HG03354 (cell line): ENCODE data around the gene ARMC12.
"Not testable (repeated sequence)": the region's sequence is repeated elsewhere in the genome, so short reads cannot be mapped to it uniquely, and the experiment has no call there.

ENCODE experiments used
- ATAC-seq: cut with Tn5 transposase; IDR thresholded peaks from one replicate; pipeline ENCODE4 v1.9.1; 2021; ENCODE audit warnings: mild to moderate bottlenecking; ENCODE audit not compliant: unreplicated experiment, poor library complexity, severe bottlenecking

ARMC12 gene

DNA sequence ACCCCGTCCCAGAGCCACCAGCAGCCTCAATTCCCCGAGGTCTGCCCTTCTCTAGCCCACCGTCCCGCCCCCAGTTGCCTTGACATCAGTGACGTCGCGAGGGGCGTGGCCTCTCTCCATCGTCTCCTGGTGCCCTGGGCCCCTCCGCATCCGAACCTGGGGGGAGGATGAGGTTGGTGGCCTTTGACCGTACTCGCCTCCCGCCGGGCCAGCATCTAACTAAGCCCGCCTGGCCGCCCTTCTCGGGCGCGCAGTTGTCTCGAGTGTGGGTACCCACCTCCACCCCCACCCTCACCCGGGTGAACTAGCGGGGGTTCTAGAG lies 5.5 kb upstream of the ARMC12 start:
- peak; percentile 59 for ATAC-seq

DNA sequence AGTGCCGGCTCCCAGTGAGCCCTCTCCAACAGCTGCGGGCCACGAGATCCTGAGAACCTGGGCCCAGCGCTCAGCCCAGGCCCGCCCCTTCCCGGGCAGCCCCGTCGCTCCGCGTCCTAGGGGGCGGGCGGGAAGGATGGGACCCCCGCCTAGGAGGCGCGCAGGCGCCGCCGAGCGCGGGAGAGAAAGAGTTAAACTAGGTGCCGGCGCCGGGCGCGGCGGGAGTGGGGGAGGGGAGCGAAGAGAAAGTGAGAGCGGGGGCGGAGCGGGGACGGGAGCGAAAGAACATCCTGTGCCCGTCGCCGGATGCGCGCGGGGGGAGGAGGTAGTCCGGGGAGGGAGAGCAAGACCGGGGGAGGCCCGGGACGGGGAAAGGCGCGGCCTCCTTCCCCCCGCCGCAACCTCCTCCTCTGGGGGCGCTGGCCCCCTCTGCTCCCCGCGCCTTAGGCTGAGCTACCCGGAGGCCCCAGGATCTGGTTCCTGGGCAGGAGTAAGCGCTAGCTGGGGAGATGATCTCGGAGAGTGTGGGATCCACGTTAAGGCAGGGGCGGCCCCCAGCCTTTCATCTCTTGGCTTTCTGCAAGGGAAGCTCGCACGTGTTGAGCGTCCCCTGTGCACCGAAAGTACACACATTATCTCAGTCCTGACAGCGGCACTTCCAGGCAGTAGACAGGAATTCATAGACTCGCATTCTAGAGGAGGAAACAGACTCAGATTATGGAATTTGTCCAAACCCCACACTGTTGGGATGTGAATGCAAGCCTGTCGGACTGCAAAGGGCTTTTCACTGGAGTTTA lies 4.9 kb upstream of the ARMC12 start:
- ATAC-seq, result peak; percentile 58

DNA sequence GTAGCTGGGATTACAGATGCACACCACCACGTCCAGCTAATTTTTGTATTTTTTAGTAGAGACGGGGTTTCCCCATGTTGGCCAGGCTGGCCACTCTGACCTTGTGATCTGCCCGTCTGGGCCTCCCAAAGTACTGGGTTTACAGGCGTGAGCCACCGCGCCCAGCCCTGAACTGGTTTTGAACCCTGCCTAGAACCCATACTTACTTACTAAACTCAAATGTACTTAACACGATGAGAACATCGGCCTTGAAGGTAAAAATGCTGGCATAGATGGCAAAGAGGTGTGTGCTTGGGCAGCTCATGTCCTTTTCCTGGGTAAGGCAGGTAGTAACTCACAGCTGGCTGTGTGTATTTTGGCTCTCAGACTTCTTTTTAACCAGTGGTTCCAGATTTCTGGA lies 3.2 kb upstream of the ARMC12 start:
- no peak for ATAC-seq

DNA sequence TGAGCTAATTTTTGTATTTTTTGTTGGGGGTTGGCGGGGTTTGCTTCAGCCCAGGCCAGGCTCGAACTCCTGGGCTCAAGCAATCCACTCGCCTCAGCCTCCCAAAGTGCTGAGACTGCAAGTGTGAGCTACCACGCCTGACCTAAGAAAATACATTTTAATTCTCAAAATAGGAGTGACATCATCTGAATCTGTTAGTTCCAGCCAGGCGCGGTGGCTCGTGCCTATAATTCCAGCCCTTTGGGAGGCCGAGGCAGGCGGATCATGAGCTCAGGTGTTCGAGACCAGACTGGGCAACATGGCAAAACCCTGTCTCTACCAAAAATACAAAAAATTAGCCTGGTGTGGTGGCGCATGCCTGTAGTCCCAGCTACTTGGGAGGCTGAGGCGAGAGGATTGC lies 2.5 kb upstream of the ARMC12 start:
- ATAC-seq, result not testable (repeated sequence)

DNA sequence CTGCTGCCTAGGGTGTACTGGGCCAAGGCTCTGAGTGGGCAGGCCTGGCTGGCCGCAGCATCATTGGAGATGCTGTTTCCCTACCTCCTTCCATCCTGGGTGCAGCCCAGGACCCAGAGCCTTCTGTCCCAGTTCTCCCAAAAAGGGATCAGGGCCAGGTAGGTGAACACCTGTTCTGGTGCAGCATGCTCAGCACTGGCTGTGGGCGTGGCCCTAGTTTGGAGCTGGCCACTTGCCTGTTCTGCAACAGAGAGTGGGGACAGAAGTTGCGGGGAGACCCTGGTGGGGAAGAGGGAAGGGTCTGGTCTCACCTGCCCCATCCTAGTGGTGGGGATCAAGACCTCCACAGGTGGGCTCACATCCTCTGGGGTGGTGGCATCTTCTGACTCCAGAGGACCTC lies 1.4 kb upstream of the ARMC12 start:
- ATAC-seq, result no peak

DNA sequence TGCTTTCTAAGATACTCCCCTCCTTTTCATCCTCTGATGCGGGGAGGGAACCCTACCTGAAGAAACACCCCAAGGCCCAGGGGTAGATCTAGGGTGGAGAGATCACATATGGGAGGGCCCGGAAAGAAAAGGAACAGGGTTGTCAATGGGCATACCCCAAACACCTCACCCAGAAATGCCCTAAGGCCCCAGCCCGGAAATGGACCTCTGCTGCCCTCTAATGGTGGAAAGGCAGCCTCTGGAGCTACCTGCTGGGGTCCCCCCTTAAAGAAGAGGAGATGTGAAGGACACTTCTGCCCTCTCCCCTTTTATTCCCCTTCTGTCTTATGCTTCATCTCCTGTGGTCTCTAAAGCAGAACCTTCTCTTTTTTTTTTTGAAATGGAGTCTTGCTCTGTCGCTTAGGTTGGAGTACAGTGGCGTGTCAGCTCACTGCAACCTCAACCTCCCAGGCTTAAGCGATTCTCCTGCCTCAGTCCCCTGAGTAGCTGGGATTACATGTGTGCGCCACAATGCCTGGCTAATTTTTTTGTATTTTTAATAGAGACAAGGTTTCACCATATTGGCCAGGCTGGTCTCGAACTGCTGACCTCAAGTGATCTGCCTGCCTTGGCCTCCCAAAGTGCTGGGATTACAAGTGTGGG lies 458 bp upstream of the ARMC12 start:
- ATAC-seq, result no peak

DNA sequence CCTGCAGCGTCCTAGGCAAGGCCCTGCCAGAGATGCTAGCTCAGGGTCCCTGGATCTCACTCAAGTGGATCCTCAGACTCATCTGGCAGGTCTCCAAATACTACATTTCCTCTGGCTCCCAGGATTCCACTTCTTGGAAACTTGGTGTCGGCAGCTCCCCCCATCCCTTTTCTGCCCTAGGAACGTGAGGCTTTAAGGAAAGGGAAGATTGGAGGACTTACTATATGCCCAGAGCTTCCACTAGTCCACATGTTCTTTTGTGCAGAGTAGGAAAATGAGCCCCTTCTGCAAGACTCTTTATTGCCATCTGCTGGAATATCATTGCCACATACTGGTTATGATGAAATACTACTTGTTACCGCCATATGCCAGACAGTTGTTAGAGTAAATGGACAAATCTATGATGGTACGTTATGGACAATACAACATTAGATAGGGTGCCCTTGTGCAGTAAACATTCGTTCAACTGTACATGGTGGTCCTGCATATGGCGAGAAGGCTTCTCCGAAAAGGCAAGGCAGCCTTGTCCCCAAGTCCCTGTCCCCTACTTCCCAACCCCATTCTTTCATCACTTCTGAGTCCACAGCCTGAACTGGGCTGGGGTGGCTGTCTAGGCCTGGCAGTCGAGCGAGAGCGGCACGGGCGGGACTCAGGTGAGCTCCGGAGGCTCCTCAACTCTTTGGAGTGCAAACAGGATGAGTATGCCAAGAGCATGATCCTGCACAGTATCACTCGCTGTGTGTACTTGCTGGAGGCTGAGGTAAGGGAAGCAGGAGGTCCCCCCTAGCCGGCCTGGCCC lies 780 bp downstream of the ARMC12 start:
- ATAC-seq, result peak; percentile 48

DNA sequence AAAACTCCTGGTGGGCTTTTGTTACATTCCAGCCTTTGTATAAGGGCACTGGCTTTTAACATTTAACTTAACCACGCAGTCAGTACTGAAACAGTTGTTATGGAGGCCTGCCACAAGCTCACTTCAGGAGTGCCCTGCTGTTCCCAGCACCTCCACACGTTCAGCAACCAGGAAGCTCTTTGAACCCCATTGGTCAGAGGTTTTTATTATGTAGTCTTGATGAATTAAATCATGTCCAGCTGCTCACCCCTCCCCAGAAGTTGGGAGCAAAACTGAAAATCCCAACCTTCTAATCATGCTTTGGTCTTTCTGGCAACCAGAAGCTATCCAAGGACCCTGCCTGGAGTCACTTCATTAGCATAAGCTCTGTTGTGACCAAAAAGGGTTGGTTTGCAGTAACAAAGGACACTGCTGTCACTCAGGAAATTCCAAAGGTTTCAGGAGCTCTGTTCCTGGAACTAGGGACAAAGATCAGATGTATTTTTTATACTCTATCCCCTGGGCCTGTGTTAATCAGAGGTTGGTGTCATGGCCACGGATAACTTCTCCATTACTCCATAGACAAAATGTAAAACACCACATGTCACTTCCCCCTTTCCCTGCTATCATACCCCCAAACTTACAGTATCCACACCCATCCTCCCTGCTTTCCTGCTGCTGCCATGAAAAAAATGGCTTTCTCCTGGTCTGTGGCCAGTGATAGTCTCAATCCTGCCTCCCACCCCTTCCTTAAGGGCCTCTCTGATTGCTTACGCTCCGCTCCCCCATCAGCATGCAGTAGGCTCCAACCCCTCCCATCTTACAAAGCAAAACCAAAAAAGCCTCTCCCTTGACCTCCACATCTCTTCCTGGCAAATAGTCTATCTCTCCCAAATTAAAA lies 3.1 kb downstream of the ARMC12 start:
- ATAC-seq, result no peak

DNA sequence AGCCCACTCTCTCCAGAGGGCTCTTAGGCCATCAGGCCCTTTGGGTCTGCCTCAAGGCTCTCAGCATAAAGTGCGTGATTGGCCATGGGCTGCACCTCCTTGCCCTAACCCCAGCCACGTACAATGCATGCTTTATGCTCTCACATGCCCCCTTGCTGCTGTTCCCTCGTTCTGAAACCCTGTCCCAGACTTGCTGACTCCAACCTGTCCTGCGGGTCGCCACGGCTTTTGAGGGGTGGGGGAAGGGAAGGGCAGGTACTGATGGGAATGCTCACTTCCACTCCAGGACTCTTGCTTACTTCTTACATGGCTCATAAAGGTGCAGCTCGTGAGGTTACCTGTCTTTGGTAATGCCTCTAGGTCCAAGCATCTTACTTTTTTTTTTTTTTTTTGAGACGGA lies 6.0 kb downstream of the ARMC12 start:
- no peak for ATAC-seq

DNA sequence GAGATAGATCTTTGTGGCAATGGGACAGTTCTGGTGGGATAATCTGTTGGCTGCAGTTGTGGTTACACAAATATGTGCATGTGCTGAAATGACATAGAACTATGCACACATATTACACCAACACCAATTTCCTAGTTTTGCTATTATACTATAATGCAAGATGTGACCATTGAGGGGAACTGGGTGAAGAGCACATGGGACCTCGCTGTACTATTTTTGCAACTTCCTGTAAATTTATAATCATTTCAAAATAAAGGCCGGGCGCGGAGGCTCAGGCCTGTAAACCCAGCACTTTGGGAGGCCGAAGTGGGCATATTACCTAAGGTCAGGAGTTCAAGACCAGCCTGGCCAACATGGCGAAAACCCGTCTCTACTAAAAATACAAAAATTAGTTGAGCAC lies 8.7 kb downstream of the ARMC12 start:
- ATAC-seq, result no peak

DNA sequence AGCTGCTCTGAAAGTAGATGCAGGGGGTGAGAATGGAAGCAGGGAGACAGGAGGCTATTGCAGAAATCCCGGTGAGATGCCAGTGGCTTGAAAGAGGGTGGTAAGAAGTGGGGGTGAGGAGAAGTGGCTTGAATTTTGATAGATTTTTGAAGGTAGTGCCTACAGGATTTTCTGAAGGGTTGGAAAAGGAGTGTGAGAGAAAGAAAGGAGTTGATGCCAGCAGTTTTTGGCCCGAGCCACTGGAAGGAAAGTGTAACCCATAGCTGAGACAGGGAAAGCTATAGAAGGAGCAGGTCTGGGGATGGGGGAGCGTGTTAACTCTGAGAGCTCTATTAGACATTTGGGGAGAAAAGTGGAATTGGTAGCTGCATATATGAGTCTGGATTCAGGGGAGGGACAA lies 9.7 kb downstream of the ARMC12 start:
- ATAC-seq, result no peak

DNA sequence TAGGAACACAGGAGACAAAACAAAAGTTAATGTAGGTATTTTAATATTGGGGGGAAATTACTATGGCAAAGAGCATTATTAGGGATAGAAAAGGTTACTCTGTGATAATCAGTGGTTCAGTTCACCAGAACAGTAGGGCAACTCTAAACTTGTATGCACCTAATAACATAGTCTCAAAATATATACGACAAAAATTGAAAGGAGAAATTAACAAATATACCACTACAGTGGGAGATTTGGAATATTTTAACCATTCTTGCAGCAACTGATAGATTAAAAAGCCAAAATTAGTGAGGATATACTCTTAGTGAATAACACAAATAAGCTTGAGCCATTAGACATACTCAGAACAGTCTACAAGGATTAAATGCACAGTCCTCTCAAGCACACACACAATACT lies 11.0 kb downstream of the ARMC12 start:
- no peak for ATAC-seq

DNA sequence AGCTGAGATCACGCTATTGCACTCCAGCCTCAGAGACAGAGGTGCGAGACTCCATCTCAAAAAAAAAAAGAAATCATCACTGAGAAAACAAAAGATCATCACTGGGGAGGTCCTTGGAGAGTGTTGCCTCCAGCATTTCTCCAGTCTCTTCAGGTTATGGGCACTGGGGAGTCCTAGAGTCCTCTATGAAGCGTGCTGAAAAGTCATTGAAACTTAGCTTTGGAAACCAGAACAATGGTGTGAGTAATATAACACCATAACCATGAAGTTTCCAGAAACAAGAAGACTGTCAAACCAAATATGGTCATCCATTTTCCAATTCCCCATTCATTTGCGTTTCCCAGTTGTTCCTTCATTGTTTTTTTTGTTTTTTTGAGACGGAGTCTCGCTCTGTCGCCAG lies 13.7 kb downstream of the ARMC12 start:
- ATAC-seq, result no peak

DNA sequence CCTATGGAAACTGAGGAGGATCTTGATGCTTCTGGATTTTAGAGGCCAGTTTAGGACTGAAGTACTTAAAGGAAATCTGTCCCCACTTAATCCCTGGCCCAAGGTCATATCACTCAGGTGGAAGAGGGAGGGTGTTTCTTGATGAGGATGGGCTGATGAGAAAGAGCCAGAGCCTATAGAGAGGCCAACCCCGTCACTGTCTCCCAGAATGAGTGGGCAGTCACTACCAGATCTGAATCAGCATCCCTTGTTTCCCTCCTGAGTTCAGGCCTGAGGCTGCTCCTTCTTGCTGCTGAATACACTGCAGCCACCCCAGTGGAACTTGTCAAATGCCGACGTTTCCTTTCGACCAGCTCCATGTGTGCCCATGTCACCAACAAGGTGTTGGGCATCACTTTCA lies 14.8 kb downstream of the ARMC12 start:
- no peak for ATAC-seq

DNA sequence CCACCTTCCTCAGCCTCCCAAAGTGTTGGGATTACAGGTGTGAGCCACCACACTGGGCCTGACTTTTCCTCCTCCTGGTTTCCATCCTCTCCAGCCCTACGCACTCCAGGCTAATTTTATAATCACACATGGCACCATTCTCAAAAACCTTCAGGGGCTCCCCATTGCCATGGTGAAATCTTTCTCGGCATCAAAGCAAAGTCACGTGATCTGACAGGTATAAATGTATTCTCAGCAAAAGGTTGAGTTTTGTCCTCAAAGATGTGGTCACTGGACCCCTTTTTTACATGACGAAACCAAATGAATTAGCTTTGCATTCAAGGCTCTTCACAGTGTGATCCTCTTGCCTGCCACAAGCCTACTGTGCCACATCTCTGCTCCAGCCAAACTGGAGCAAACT lies 15.5 kb downstream of the ARMC12 start:
- no peak for ATAC-seq

DNA sequence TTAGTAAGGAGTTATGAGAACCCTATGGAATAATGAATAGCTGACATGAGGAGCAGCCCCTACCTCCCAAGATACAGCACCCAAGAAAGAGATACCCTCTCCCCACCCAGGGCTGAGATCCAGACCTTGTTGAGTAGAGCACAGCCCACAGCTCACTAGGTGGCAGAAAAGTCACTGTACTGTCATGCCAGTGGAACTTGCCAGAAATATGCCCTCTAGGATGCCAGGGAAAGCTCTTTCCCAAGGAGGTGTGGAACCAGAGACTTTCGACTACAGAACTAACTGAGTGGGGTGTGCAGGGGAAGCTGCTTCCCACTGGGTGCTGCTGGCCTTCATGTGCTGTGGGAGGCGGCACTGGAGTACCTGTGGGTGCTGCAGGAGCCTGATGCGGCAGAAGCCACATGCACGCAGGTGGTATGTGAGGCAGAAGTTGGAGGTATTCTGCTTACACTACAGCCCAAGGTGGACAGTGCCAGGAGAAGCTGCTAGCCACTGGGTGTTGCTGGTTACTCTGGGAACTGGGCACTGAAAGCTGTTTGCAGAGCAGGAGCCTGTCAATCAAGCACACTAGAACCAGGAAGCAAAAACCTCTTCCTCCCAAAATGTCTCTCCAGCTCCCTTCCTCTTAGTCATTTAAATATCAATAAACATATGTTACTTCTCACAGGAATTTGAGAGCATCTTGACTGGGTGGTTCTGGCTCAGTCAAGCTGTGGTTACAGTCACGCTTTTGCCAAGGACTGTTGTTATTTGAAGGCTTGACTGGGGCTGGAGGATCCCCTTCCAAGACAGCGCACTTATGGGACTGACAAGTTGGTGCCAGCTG lies 17.8 kb downstream of the ARMC12 start:
- no peak for ATAC-seq

DNA sequence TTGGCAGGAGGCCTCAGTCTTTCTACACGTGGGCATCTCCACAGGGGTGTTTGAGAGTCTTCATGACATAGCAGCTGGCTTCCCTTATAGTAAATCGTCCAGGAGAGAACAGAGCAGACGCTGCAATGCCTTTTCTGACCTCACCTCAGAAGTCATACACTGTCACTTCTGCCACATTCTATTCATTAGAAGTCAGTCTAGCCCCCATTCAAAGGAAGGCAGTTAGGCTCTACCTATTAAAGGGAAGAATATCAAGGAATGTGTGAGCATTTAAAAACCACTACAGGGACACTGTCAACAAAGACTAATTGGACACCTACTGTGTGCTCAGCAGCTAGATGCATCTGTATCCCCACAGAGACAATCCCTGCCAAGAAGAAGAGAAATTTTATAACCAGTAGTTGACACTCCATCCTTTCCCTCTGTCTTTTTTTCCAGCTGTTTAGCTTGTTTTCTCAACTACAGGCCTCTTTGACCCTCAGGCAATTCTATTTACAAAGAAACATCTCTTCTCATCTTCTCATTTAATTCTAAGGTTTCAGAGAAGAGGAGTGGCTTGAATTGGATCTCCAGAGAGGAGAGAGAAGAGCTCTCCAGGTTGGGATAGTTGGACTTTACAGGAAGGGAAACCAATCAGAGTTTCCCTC lies 18.6 kb downstream of the ARMC12 start:
- ATAC-seq, result no peak

DNA sequence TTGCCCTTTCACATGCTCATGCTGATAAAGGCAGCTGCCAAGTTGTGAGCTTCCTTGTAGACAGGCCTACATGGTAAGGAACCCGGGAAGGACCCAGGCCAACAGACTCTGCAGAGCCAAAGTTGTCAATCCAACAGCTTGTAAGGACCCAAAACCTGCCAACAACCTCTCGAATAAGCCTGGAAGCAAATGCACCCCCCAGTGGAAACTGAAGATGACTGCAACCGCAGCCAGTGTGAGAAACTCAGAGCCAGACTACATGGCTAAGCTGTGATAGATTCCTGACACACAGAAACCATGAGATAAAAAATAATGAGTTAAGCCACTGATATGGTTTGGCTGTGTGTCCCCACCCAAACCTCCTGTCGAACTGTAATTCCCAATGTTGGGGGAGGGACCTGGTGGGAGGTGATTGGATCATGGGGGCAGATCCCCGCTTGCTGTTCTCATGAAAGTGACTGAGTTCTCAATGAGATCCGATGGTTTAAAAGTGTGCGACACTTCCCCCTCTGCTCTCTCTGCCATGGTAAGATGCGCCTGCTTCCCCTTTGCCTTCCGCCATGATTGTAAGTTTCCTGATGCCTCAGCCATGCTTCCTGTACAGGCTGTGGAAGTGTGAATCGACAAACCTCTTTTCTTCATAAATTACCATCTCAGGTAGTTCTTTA lies 20.8 kb downstream of the ARMC12 start:
- no peak for ATAC-seq
